Prostate gland (tissue), 2 donors: ENCODE results near the gene CCDC30.

Experiments
- POLR2A ChIP-seq: fragments of 450-650 bp; IDR thresholded peaks from one replicate; pipeline ENCODE4 v1.6.1; 2016; ENCODE audit warnings: antibody characterized with exemption, mild to moderate bottlenecking
- POLR2AphosphoS5 ChIP-seq: sonication (generic); formaldehyde crosslinking; IDR thresholded peaks from one replicate; pipeline ENCODE4 v1.6.1; 2017; ENCODE audit warnings: antibody characterized with exemption
- TF ChIP-seq, protein P1 (sequence below), 4 experiments: fragments of 200-600 bp in 2 of 4; fragments of 450-650 bp in 2 of 4; sonication (generic) in 2 of 4; IDR thresholded peaks; 1 replicate in 3 of 4; 2 replicates in 1 of 4; pipeline ENCODE4 v1.5.1; 2016 to 2019; ENCODE audit warnings: antibody characterized with exemption in 4 of 4, mild to moderate bottlenecking in 2 of 4, moderate library complexity in 2 of 4

DNA sequence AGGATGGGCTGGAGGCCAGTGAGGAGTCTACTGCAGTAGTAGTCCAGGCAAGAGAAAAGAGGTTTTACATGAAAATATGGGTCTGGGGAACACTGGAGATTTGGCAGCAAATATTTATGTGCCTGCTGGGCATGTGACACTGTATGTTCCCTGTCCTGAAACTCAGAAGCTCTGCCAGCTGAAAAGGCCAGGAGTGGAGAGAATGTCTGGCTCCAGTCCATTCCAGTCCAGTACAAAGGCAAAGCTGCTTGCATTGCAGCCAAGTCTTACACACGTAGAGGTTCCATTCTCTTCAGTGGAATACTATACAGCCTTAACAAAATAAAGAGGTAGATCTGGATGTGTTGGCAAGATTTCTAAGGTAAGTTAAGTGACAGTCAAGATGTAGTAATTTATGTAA is 211.6 kb downstream of the CCDC30 start:
- TF ChIP-seq POLR2AphosphoS5 (no peak), POLR2A (no peak)
- TF ChIP-seq, protein P1, sequence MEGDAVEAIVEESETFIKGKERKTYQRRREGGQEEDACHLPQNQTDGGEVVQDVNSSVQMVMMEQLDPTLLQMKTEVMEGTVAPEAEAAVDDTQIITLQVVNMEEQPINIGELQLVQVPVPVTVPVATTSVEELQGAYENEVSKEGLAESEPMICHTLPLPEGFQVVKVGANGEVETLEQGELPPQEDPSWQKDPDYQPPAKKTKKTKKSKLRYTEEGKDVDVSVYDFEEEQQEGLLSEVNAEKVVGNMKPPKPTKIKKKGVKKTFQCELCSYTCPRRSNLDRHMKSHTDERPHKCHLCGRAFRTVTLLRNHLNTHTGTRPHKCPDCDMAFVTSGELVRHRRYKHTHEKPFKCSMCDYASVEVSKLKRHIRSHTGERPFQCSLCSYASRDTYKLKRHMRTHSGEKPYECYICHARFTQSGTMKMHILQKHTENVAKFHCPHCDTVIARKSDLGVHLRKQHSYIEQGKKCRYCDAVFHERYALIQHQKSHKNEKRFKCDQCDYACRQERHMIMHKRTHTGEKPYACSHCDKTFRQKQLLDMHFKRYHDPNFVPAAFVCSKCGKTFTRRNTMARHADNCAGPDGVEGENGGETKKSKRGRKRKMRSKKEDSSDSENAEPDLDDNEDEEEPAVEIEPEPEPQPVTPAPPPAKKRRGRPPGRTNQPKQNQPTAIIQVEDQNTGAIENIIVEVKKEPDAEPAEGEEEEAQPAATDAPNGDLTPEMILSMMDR (IDR thresholded peaks at IDR 0.05): no peak
